ENCODE measurements around the gene G6PD.
"Not testable (repeated sequence)": the region's sequence is repeated elsewhere in the genome, so short reads cannot be mapped to it uniquely, and the experiment has no call there.

The G6PD gene

DNA sequence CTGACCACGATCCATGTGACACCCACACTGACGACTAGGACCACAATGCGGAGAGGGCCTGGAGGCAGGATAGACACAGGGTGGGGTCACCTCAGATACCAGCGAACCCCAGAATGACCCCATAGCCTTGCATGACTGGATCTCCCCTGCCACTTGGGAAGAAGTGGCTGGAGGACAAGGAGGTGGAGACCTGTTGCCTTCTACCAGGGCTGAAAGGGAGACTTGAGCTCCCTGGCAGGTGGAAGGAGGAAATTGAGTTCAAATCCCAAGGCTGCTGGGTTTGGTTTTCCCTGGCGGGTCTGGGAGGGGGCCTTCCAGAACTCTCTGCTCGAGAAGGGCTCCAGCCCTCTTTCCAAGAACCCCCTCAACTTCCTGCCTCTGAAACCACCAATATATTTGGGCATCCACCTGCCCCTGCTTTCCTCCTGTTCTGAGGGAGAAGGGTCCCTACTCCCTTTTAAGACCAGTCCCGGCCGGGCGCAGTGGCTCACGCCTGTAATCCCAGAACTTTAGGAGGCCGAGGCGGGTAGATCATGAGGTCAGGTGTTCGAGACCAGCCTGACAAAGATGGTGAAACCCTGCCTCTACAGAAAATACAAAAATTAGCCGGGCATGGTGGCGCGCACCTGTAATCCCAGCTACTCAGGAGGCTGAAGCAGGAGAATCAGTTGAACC lies 33.6 kb downstream of the G6PD start:
- no peak overlapping the region for H3K27ac ChIP-seq (ENCODE audit: low read depth, low read length)
- peaks cover 9% of the 10 kb centered on the region for H3K36me3 ChIP-seq (ENCODE audit: control insufficient read depth, insufficient read depth, low read length)
- peaks cover 34% of the 10 kb centered on the region; the same call in 1 of the 2 replicates for H3K9me3 ChIP-seq (ENCODE audit: control insufficient read depth, insufficient read depth, low read length)
- peaks cover 9% of the 10 kb centered on the region; the same call in 1 of the 2 replicates for H3K4me1 ChIP-seq (ENCODE audit: control insufficient read depth, insufficient read depth, low read length)
- no peaks in the 10 kb centered on the region for H3K27me3 ChIP-seq (ENCODE audit: control insufficient read depth, insufficient read depth, low read length)
- no peak overlapping the region for H3K4me3 ChIP-seq (ENCODE audit: low read depth, low read length)
- no peak overlapping the region for H3K9ac ChIP-seq (ENCODE audit: low read depth, low read length)

DNA sequence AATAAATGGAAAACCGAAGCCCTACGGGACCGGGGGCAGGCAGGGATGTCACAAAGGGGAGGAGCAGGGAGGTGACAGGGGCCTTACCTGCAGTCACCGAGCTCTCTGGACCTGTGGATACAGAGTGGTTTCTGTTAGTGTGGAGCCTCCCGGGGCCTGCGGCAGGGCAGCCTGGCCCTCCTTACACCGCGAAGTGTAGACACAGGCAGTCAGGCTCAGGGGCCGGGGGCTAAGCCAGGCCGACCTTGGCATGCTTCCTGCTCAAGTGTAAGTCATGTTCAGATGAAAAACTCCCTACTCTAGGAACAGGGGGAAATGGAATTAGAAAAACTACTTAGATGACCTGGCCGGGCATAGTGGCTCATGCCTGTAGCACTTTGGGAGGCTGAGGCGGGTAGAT lies 34.9 kb downstream of the G6PD start:
- no peak overlapping the region for H3K4me3 ChIP-seq (ENCODE audit: low read depth, low read length)
- no peaks in the 10 kb centered on the region for H3K27me3 ChIP-seq (ENCODE audit: control insufficient read depth, insufficient read depth, low read length)
- no peak overlapping the region for H3K27ac ChIP-seq (ENCODE audit: low read depth, low read length)
- H3K9ac ChIP-seq (ENCODE audit: low read depth, low read length), result no peak overlapping the region
- no peaks in the 10 kb centered on the region for H3K4me1 ChIP-seq (ENCODE audit: control insufficient read depth, insufficient read depth, low read length)
- H3K36me3 ChIP-seq (ENCODE audit: control insufficient read depth, insufficient read depth, low read length), result peaks cover 17% of the 10 kb centered on the region
- H3K9me3 ChIP-seq (ENCODE audit: control insufficient read depth, insufficient read depth, low read length), result peaks cover 37% of the 10 kb centered on the region; the same call in 1 of the 2 replicates

DNA sequence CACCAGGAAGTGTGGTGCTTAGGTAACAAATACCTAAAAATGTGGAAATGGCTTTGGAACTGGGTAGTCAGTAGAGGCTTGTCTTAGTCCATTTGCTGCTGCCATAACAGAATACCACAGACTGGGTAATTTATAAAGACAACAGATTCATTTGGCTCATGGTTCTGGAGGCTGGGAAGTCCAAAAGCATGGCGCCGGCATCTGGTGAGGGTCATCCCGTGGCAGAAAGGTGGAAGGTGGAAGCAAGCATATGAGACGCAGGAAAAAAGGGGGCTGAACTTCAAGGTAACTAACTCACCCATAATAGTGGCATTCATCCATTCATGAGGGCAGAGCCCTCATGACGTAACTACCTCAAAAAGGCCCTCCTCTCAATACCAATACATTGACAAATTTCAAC lies 37.2 kb downstream of the G6PD start:
- Histone ChIP-seq H3K36me3 (ENCODE audit: control insufficient read depth, insufficient read depth, low read length) (peaks cover 19% of the 10 kb centered on the region), H3K9me3 (ENCODE audit: control insufficient read depth, insufficient read depth, low read length) (peaks cover 40% of the 10 kb centered on the region; the same call in 1 of the 2 replicates), H3K4me3 (ENCODE audit: low read depth, low read length) (no peak overlapping the region), H3K27me3 (ENCODE audit: control insufficient read depth, insufficient read depth, low read length) (no peaks in the 10 kb centered on the region), H3K4me1 (ENCODE audit: control insufficient read depth, insufficient read depth, low read length) (no peaks in the 10 kb centered on the region), H3K27ac (ENCODE audit: low read depth, low read length) (no peak overlapping the region), H3K9ac (ENCODE audit: low read depth, low read length) (no peak overlapping the region)

GRCh38 chrX:154508384-154508745 lies 38.3 kb downstream of the G6PD start:
- no peak overlapping the region for H3K9ac ChIP-seq (ENCODE audit: low read depth, low read length)
- H3K27ac ChIP-seq (ENCODE audit: low read depth, low read length), result no peak overlapping the region
- no peaks in the 10 kb centered on the region for H3K4me1 ChIP-seq (ENCODE audit: control insufficient read depth, insufficient read depth, low read length)
- H3K4me3 ChIP-seq (ENCODE audit: low read depth, low read length), result no peak overlapping the region
- H3K9me3 ChIP-seq (ENCODE audit: control insufficient read depth, insufficient read depth, low read length), result peaks cover 40% of the 10 kb centered on the region; the same call in 1 of the 2 replicates
- peaks cover 19% of the 10 kb centered on the region for H3K36me3 ChIP-seq (ENCODE audit: control insufficient read depth, insufficient read depth, low read length)
- H3K27me3 ChIP-seq (ENCODE audit: control insufficient read depth, insufficient read depth, low read length), result no peaks in the 10 kb centered on the region

DNA sequence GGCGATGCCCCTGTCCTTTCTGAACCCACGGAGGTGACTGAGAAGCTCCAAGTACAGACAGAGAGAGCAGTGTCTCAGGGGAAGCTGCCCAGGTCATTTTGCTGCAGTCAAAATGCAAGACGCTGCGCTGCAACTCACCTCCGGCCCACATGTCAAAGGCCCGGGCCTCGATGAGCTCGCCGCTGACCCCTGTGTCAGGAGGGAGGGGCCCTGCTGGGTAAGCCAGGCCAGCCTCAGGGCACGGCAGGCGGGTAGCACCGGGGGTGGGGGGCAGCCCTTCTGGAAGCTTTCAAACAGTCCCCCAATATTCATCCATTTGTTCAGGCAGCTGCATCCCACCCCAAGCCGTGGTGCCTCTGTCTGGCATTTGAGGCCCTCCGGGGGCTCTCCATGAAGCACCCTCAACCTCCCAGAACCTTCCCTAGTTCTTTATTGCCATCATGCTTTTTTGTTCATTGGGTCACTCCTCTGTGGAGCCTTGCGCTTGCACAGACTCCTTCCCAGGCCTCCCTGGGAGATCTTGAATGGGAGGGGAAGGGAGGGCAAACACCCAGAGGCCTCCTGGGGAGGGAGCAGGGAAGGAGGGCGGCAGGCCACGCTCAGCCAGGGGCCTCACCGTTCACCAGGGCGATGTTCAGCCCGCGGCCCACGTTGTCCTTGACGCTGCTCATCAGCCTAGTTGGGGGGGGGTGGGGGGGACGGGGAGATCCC lies 38.8 kb downstream of the G6PD start:
- peaks cover 19% of the 10 kb centered on the region for H3K36me3 ChIP-seq (ENCODE audit: control insufficient read depth, insufficient read depth, low read length)
- no peak overlapping the region for H3K27ac ChIP-seq (ENCODE audit: low read depth, low read length)
- no peaks in the 10 kb centered on the region for H3K4me1 ChIP-seq (ENCODE audit: control insufficient read depth, insufficient read depth, low read length)
- H3K4me3 ChIP-seq (ENCODE audit: low read depth, low read length), result no peak overlapping the region
- no peaks in the 10 kb centered on the region for H3K27me3 ChIP-seq (ENCODE audit: control insufficient read depth, insufficient read depth, low read length)
- H3K9me3 ChIP-seq (ENCODE audit: control insufficient read depth, insufficient read depth, low read length), result peaks cover 40% of the 10 kb centered on the region; the same call in 1 of the 2 replicates
- no peak overlapping the region for H3K9ac ChIP-seq (ENCODE audit: low read depth, low read length)

DNA sequence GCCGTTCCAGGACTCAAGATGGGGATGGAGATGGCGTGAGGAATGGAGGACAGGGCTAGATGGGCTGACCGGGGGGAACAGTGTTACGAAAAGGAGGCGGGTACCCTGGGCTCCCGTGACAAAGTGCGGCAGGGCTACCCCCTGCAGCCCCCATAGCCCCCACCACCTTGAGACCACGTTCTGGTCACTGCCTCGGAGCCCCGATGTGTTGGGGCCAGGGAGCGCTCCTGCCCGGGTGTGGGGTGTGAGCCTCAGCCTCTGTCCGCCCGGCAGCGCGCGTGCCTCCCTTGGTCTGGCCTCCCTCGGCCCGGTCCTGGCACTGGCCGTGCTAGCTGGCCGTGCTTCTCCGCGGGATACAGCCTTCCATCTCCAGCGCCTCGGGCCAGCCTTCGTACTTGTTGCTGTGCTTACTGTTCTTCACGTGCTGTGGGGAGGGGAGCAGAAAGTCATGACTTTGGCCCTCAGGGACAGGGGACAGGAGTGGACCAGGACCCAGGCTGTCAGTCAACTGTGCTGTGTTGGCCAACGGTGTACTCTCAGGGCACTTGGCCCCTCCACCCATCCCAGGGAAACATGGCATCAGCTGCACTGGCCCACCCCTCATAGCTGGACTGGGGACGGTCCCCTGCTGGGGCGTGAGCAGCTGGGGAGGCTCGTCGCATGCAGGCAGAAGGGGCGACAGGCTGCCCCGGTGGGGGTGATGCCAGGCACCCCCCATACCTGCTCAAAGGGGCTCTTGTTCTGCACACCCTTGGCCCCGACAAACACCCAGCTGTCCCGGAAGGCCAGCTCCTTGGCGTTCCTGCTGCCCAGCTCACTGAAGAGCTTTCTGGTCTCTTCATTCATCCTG lies 39.9 kb downstream of the G6PD start:
- Histone ChIP-seq H3K36me3 (ENCODE audit: control insufficient read depth, insufficient read depth, low read length) (peaks cover 19% of the 10 kb centered on the region), H3K9ac (ENCODE audit: low read depth, low read length) (no peak overlapping the region), H3K27me3 (ENCODE audit: control insufficient read depth, insufficient read depth, low read length) (no peaks in the 10 kb centered on the region), H3K27ac (ENCODE audit: low read depth, low read length) (no peak overlapping the region), H3K4me3 (ENCODE audit: low read depth, low read length) (no peak overlapping the region), H3K9me3 (ENCODE audit: control insufficient read depth, insufficient read depth, low read length) (peaks cover 39% of the 10 kb centered on the region; the same call in 1 of the 2 replicates), H3K4me1 (ENCODE audit: control insufficient read depth, insufficient read depth, low read length) (no peaks in the 10 kb centered on the region)

DNA sequence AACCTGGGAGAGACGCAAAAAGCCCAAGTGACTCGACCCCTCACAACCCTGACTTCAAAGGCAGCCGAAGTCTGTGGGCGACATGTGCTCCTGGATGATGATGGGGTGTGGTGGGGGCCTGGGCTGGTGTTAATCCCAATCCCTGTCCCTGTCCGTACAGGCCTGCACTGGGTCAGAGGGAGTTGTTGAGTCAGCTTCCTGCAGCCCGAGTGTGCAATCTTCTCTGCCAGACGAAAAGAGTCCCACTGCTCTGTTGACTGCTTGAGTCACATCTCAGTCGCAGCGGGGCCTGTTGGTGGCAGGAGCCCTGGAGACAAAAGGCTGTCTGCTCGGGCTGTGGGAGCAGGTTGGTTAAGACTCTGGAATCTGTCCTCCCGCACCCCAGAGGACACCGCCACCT lies 40.9 kb downstream of the G6PD start:
- no peak overlapping the region for H3K27ac ChIP-seq (ENCODE audit: low read depth, low read length)
- H3K36me3 ChIP-seq (ENCODE audit: control insufficient read depth, insufficient read depth, low read length), result peaks cover 19% of the 10 kb centered on the region
- H3K4me1 ChIP-seq (ENCODE audit: control insufficient read depth, insufficient read depth, low read length), result no peaks in the 10 kb centered on the region
- H3K4me3 ChIP-seq (ENCODE audit: low read depth, low read length), result no peak overlapping the region
- peaks cover 32% of the 10 kb centered on the region; the same call in 1 of the 2 replicates for H3K9me3 ChIP-seq (ENCODE audit: control insufficient read depth, insufficient read depth, low read length)
- no peaks in the 10 kb centered on the region for H3K27me3 ChIP-seq (ENCODE audit: control insufficient read depth, insufficient read depth, low read length)
- no peak overlapping the region for H3K9ac ChIP-seq (ENCODE audit: low read depth, low read length)

DNA sequence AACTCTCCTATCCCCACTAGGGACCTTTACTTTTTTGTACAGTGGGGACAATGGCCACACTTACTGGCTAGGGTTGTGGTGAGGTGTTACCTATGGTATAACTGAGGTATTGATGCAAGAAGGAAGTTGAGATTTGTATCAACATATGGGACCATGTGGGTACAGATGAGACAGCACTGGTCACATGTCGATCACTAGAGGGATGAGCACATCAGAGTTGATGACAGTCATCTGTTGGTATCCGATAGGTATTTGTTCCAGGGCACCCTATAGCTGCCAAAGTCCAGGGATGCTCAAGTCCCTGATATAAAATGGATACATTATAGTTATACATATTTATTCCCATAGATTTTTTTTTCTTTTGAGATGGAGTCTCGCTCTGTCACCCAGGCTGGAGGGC lies 43.7 kb downstream of the G6PD start:
- Histone ChIP-seq H3K4me1 (ENCODE audit: control insufficient read depth, insufficient read depth, low read length) (no peaks in the 10 kb centered on the region), H3K27me3 (ENCODE audit: control insufficient read depth, insufficient read depth, low read length) (no peaks in the 10 kb centered on the region), H3K9me3 (ENCODE audit: control insufficient read depth, insufficient read depth, low read length) (peaks cover 22% of the 10 kb centered on the region), H3K36me3 (ENCODE audit: control insufficient read depth, insufficient read depth, low read length) (peaks cover 10% of the 10 kb centered on the region), H3K27ac (ENCODE audit: low read depth, low read length) (no peak overlapping the region), H3K9ac (ENCODE audit: low read depth, low read length) (no peak overlapping the region), H3K4me3 (ENCODE audit: low read depth, low read length) (no peak overlapping the region; the same call in 1 of the 2 replicates)

DNA sequence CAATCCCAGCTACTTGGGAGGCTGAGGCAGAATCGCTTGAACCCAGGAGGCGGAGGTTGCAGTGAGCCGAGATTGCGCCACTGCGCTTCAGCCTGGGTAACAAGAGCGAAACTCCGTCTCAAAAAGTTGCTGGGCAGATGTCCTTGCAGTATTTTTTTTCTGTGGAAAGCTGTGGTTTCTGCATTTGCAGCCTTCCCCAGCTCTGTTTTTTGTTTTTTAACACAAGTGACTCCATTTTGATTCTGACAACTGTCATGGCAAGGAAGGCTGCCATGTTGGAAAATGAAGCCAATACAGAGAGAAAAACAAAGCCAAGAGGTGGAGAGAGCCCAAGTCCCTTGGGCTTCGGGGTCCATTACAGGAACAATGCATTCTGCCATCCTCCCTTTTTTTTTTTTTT lies 44.5 kb downstream of the G6PD start:
- Histone ChIP-seq H3K27me3 (ENCODE audit: control insufficient read depth, insufficient read depth, low read length) (no peaks in the 10 kb centered on the region), H3K9me3 (ENCODE audit: control insufficient read depth, insufficient read depth, low read length) (peaks cover 22% of the 10 kb centered on the region), H3K36me3 (ENCODE audit: control insufficient read depth, insufficient read depth, low read length) (peaks cover 5% of the 10 kb centered on the region; the same call in 1 of the 2 replicates), H3K9ac (ENCODE audit: low read depth, low read length) (no peak overlapping the region), H3K4me3 (ENCODE audit: low read depth, low read length) (no peak overlapping the region), H3K4me1 (ENCODE audit: control insufficient read depth, insufficient read depth, low read length) (no peaks in the 10 kb centered on the region), H3K27ac (ENCODE audit: low read depth, low read length) (no peak overlapping the region)

- not testable (repeated sequence) for H3K4me1 ChIP-seq (ENCODE audit: control insufficient read depth, insufficient read depth, low read length); H3K9ac ChIP-seq (ENCODE audit: low read depth, low read length); H3K27ac ChIP-seq (ENCODE audit: low read depth, low read length); H3K27me3 ChIP-seq (ENCODE audit: control insufficient read depth, insufficient read depth, low read length); H3K36me3 ChIP-seq (ENCODE audit: control insufficient read depth, insufficient read depth, low read length); H3K4me3 ChIP-seq (ENCODE audit: low read depth, low read length)
- peaks cover 18% of the 10 kb centered on the region for H3K9me3 ChIP-seq (ENCODE audit: control insufficient read depth, insufficient read depth, low read length)
These were observed 45.2 kb downstream of the G6PD start for GRCh38 chrX:154501423-154501822.
